Peyer's patch (tissue), 4 donors: ENCODE measurements around the gene RRP8.

Experiments
- POLR2A ChIP-seq, 2 donors: fragments of 450-650 bp; IDR thresholded peaks; one replicate each; pipeline ENCODE4 v1.5.1; 2017; ENCODE audit warnings: antibody characterized with exemption in 2 of 2, mild to moderate bottlenecking in 2 of 2, moderate library complexity in 2 of 2
- TF ChIP-seq, protein P1 (sequence below), 6 experiments: fragments of 450-650 bp in 4 of 6; fragments of 200-600 bp in 2 of 6; sonication (generic) in 1 of 6; IDR thresholded peaks; one replicate each; pipeline ENCODE4 v1.5.1; 2017 to 2019; ENCODE audit warnings: antibody characterized with exemption in 6 of 6, mild to moderate bottlenecking in 3 of 6, moderate library complexity in 1 of 6

DNA sequence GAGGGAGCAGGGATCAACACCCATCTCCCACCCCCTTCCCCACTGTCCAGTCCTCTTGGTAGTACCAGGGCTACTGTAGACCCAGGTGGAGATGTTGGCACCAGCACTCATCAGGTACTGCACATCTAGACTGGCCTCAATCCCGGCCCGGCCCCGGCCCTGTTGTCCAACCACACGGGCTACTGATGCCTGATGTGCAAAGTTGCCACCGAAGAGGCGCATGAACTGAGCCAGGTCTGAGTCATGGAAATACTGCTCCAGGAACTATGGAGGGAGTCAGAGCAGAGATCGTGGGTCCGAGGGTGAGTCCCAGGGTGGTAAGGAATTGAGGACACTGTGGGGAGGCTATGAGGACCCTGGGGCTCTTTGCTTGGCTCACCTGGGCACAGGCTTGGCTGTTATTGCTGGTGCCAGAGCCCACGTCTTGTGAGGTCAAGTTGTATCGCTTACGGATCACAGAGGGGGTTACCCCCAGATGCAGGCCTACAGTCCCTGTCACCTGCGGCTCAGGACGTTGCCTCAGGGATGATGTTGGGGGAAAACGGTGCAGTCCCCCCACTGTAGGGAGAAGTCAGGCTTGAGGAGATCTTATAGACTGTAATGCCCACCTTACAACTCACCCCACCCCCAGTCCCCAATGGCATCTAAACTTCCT is 13.3 kb upstream of the RRP8 start:
- TF ChIP-seq, protein P1, sequence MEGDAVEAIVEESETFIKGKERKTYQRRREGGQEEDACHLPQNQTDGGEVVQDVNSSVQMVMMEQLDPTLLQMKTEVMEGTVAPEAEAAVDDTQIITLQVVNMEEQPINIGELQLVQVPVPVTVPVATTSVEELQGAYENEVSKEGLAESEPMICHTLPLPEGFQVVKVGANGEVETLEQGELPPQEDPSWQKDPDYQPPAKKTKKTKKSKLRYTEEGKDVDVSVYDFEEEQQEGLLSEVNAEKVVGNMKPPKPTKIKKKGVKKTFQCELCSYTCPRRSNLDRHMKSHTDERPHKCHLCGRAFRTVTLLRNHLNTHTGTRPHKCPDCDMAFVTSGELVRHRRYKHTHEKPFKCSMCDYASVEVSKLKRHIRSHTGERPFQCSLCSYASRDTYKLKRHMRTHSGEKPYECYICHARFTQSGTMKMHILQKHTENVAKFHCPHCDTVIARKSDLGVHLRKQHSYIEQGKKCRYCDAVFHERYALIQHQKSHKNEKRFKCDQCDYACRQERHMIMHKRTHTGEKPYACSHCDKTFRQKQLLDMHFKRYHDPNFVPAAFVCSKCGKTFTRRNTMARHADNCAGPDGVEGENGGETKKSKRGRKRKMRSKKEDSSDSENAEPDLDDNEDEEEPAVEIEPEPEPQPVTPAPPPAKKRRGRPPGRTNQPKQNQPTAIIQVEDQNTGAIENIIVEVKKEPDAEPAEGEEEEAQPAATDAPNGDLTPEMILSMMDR (IDR thresholded peaks at IDR 0.05): no peak
- TF ChIP-seq POLR2A (IDR thresholded peaks at IDR 0.05): no peak
